ENCODE data around the gene MANBA.

The MANBA gene

GRCh38 chr4:102667001-102667400 is 93.8 kb downstream of the MANBA start:
- no peak for DNase-seq

GRCh38 chr4:102665527-102665926 is 95.2 kb downstream of the MANBA start:
- no peak for DNase-seq

- DNase-seq: peak; percentile 75
Measured at GRCh38 chr4:102663073-102663472, 97.7 kb downstream of the MANBA start.

GRCh38 chr4:102657206-102657605 is 103.6 kb downstream of the MANBA start:
- no peak for DNase-seq

GRCh38 chr4:102647117-102647516 is 113.7 kb downstream of the MANBA start:
- DNase-seq: no peak

GRCh38 chr4:102642631-102643298 is 118.0 kb downstream of the MANBA start:
- peak; percentile 52 for DNase-seq

- DNase-seq: no peak
Measured at GRCh38 chr4:102641793-102642192, 119.0 kb downstream of the MANBA start.

GRCh38 chr4:102640669-102641068 is 120.1 kb downstream of the MANBA start:
- DNase-seq: peak; percentile 72

- DNase-seq: no peak
Measured at GRCh38 chr4:102639598-102639997, 121.2 kb downstream of the MANBA start.

GRCh38 chr4:102638621-102639020 is 122.1 kb downstream of the MANBA start:
- DNase-seq: peak; percentile 4

- no peak for DNase-seq
Measured at GRCh38 chr4:102637391-102637790, 123.4 kb downstream of the MANBA start.

GRCh38 chr4:102633100-102633499 is 127.7 kb downstream of the MANBA start:
- DNase-seq: no peak

GRCh38 chr4:102632241-102633065 is 128.3 kb downstream of the MANBA start:
- DNase-seq: no peak

- DNase-seq: no peak
Measured at GRCh38 chr4:102631616-102632015, 129.2 kb downstream of the MANBA start.

GRCh38 chr4:102629673-102630072 is 131.1 kb downstream of the MANBA start:
- DNase-seq: no peak

- DNase-seq: peak; percentile 69
Measured at GRCh38 chr4:102627831-102628523, 132.8 kb downstream of the MANBA start.

- DNase-seq: peak; percentile 52
Measured at GRCh38 chr4:102625232-102625930, 135.4 kb downstream of the MANBA start.

GRCh38 chr4:102624505-102624904 is 136.3 kb downstream of the MANBA start:
- DNase-seq: no peak

GRCh38 chr4:102623622-102624021 is 137.1 kb downstream of the MANBA start:
- DNase-seq: peak; percentile 53

GRCh38 chr4:102620697-102621497 is 139.9 kb downstream of the MANBA start:
- peak; percentile 75 for DNase-seq

- peak; percentile 47 for DNase-seq
Measured at GRCh38 chr4:102619776-102620631, 140.8 kb downstream of the MANBA start.
